WTC11 (cell line): ENCODE results near the gene NFATC1.

Experiments used
- FOXP1 ChIP-seq: sonication (generic); formaldehyde crosslinking; IDR thresholded peaks from 2 replicates; pipeline ENCODE4 v1.8.0; 2022; ENCODE audit warnings: missing genetic modification reagents, mild to moderate bottlenecking, moderate library complexity, borderline replicate concordance
- JUN ChIP-seq: sonication (generic); formaldehyde crosslinking; IDR thresholded peaks from 2 replicates; pipeline ENCODE4 v1.8.0; 2023; ENCODE audit warnings: mild to moderate bottlenecking, missing genetic modification reagents
- NR1H2 ChIP-seq: sonication (generic); formaldehyde crosslinking; IDR thresholded peaks from 2 replicates; pipeline ENCODE4 v1.9.0; 2021; ENCODE audit warnings: mild to moderate bottlenecking, moderate library complexity, missing genetic modification reagents
- PREB ChIP-seq: sonication (generic); formaldehyde crosslinking; IDR thresholded peaks from 2 replicates; pipeline ENCODE4 v1.8.1; 2022; ENCODE audit warnings: mild to moderate bottlenecking, missing genetic modification reagents, moderate library complexity, borderline replicate concordance
- SMAD3 ChIP-seq: sonication (generic); formaldehyde crosslinking; IDR thresholded peaks from 2 replicates; pipeline ENCODE4 v1.8.0; 2022; ENCODE audit warnings: missing genetic modification reagents, mild to moderate bottlenecking, borderline replicate concordance
- SP1 ChIP-seq: sonication (generic); formaldehyde crosslinking; conservative IDR thresholded peaks from 2 replicates; pipeline ENCODE4 v1.8.1; 2022; ENCODE audit warnings: missing genetic modification reagents
- ZNF138 ChIP-seq: sonication (generic); formaldehyde crosslinking; conservative IDR thresholded peaks from 2 replicates; pipeline ENCODE4 v1.8.1; 2022; ENCODE audit warnings: mild to moderate bottlenecking, moderate library complexity, missing genetic modification reagents
- TF ChIP-seq, protein P1 (sequence below): fragments of 200-600 bp; IDR thresholded peaks from 2 replicates; pipeline ENCODE4 v1.8.0; 2022; ENCODE audit warnings: antibody characterized with exemption

DNA sequence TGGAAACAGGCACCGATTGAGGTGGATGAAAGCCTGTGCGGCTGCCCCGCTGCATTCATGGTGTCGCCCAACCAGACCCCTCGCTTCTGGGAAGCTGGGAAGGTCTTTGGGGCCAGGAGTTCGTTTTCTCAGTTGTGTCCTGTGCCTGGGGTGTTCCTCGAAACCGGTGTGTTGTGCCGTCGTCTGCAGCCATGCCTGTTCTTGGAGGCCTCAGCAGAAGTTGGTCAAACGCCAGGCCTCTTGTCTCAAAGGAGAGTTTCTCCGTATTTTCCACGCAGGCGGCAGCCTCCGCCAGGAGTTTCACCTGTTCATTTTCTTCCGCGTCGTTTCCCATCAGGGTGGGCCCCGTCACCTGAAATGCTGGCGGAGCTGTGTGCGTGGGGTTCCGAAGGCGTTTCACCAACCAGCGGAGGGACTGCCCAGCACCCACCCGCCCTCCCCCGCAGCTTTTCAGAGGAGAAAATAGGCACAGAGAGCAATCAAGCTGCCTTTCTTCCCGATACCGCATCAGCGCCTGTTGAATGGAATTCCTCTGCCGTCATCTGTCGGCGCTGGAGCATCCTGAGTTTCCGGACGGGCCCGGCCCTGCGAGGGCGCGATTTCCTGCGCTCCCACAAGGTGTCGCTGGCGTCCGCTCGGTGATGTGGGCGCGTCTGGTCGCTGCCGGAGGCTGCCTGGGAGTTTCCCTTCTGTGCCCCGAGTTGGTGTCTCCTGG lies 17.0 kb upstream of the NFATC1 start:
- TF ChIP-seq, protein P1, sequence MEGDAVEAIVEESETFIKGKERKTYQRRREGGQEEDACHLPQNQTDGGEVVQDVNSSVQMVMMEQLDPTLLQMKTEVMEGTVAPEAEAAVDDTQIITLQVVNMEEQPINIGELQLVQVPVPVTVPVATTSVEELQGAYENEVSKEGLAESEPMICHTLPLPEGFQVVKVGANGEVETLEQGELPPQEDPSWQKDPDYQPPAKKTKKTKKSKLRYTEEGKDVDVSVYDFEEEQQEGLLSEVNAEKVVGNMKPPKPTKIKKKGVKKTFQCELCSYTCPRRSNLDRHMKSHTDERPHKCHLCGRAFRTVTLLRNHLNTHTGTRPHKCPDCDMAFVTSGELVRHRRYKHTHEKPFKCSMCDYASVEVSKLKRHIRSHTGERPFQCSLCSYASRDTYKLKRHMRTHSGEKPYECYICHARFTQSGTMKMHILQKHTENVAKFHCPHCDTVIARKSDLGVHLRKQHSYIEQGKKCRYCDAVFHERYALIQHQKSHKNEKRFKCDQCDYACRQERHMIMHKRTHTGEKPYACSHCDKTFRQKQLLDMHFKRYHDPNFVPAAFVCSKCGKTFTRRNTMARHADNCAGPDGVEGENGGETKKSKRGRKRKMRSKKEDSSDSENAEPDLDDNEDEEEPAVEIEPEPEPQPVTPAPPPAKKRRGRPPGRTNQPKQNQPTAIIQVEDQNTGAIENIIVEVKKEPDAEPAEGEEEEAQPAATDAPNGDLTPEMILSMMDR: peak; percentile 89
- no peak for TF ChIP-seq SMAD3 (CRISPR knock-in tag)
- no peak for TF ChIP-seq PREB (CRISPR knock-in tag)
- TF ChIP-seq JUN (CRISPR knock-in tag): no peak
- 0 out of 2 replicates have a peak, but pooled peaks have one; percentile 20 for TF ChIP-seq SP1 (CRISPR knock-in tag)
- TF ChIP-seq ZNF138: no peak
- TF ChIP-seq NR1H2 (CRISPR knock-in tag): no peak
- TF ChIP-seq FOXP1 (CRISPR knock-in tag): no peak
